Measurements from ENCODE around the gene ANKHD1.

- TF ChIP-seq CTCF (IDR thresholded peaks at IDR 0.05) (no peak), ZNF121 (CRISPR knock-in tag; IDR thresholded peaks at IDR 0.05) (no peak), ZNF416 (CRISPR knock-in tag; IDR thresholded peaks at IDR 0.05) (no peak), CREM (CRISPR knock-in tag; IDR thresholded peaks at IDR 0.05) (no peak), ATF1 (CRISPR knock-in tag; IDR thresholded peaks at IDR 0.05) (no peak), NR1H2 (CRISPR knock-in tag; IDR thresholded peaks at IDR 0.05) (no peak)
These were observed 34.2 kb upstream of the ANKHD1 start for GRCh38 chr5:140367256-140368013.
